GM12878 (cell line): ENCODE results near the gene CEBPG. TPM values are rescaled to one million over a fixed set of nuclear protein-coding genes. Genes with fewer than 3 reads are reported as not detected.

Experiments used
- ATAC-seq: fragments of 200-7000 bp; cut with Tn5 transposase; 3 replicates; pipeline ENCODE4 v1.9.1; 2020; ENCODE audit warnings: mild to moderate bottlenecking, moderate library complexity
- BruUV-seq: library from RNA; stranded (reverse); fragments of 400-500 nt; replicated peaks from 2 replicates; lab custom pipeline; 2021; lab: Mats Ljungman, UMichigan
- CTCF ChIA-PET: fragments of 300-600 bp; sonication (Branson Sonifier 250); formaldehyde crosslinking; extraction: SDS; loops from one replicate; lab custom pipeline; 2021; ENCODE audit warnings: inconsistent platforms; lab: Yijun Ruan, JAX
- POLR2A ChIA-PET: fragments of 350-600 bp; formaldehyde crosslinking; extraction: SDS; loops from one replicate; lab custom pipeline; 2021; ENCODE audit warnings: inconsistent platforms; lab: Charles Lee
- RAD21 ChIA-PET: fragments of 300-600 bp; sonication (Branson Sonifier 250); formaldehyde crosslinking; loops from one replicate; lab custom pipeline; 2023; ENCODE audit warnings: antibody characterized with exemption; ENCODE audit not compliant: unreplicated experiment; lab: Charles Lee
- SMC1A ChIA-PET: fragments of 300-600 bp; sonication (Branson Sonifier 250); formaldehyde crosslinking; loops from one replicate; lab custom pipeline; 2023; ENCODE audit not compliant: unreplicated experiment, uncharacterized antibody; lab: Charles Lee
- DNase-seq: peaks from one replicate; pipeline ENCODE4 v3.0.0-alpha.2; 2011; ENCODE audit warnings: low read depth, low spot score
- FAIRE-seq: peaks from 3 replicates; lab custom pipeline; 2011; peaks lifted over from hg19 to GRCh38; lab: Jason Lieb, UNC
- H2AFZ ChIP-seq: 2 replicates; pipeline ENCODE4 v1.6.0; 2011; ENCODE audit warnings: low read depth, low read length, control low read depth; ENCODE audit not compliant: control insufficient read depth
- H3K27ac ChIP-seq: 2 replicates; pipeline ENCODE4 v1.5.1; 2011; ENCODE audit warnings: control low read depth; ENCODE audit not compliant: control insufficient read depth, insufficient read depth
- H3K27me3 ChIP-seq, 2 experiments: replicated peaks in 1 of 2; 2 replicates each; pipeline versions ENCODE4 v1.6.0 to v1.6.1; 2011; ENCODE audit warnings: low read length in 1 of 2; ENCODE audit not compliant: control insufficient read depth in 2 of 2, insufficient read depth in 2 of 2
- H3K36me3 ChIP-seq, 2 experiments: 2 replicates each; pipeline ENCODE4 v1.5.1; 2011; ENCODE audit warnings: low read length in 1 of 2; ENCODE audit not compliant: control insufficient read depth in 2 of 2, insufficient read depth in 2 of 2
- H3K4me1 ChIP-seq: 2 replicates; pipeline ENCODE4 v1.6.1; 2011; ENCODE audit warnings: mild to moderate bottlenecking, low read length, moderate library complexity, mixed read lengths; ENCODE audit not compliant: control insufficient read depth, insufficient read depth
- H3K4me2 ChIP-seq: 2 replicates; pipeline ENCODE4 v1.6.0; 2011; ENCODE audit warnings: control low read depth; ENCODE audit not compliant: control insufficient read depth, insufficient read depth
- H3K4me3 ChIP-seq: fragments of 200-600 bp; sonication (generic); 2 replicates; pipeline ENCODE4 v1.5.1; 2016
- H3K79me2 ChIP-seq: 2 replicates; pipeline ENCODE4 v1.6.0; 2011; ENCODE audit warnings: low read length; ENCODE audit not compliant: control insufficient read depth, insufficient read depth
- H3K9ac ChIP-seq: 2 replicates; pipeline ENCODE4 v1.8.0; 2011; ENCODE audit warnings: low read length, control low read depth, mixed read lengths; ENCODE audit not compliant: control insufficient read depth, insufficient read depth
- H3K9me3 ChIP-seq: replicated peaks from 3 replicates; pipeline ENCODE4 v1.5.1; 2011; ENCODE audit warnings: mild to moderate bottlenecking, low read length; ENCODE audit not compliant: control insufficient read depth, insufficient read depth
- H4K20me1 ChIP-seq: 2 replicates; pipeline ENCODE4 v1.6.0; 2011; ENCODE audit not compliant: control insufficient read depth, insufficient read depth
- ATF3 ChIP-seq: IDR thresholded peaks from 2 replicates; pipeline ENCODE4 v1.6.1; 2011; ENCODE audit warnings: low read depth, mild to moderate bottlenecking, low read length, moderate library complexity, borderline replicate concordance; ENCODE audit errors: extremely low read depth
- BMI1 ChIP-seq: fragments of 450-650 bp; IDR thresholded peaks from 2 replicates; pipeline ENCODE4 v1.6.1; 2016; ENCODE audit warnings: mild to moderate bottlenecking, moderate library complexity, borderline replicate concordance
- CBX3 ChIP-seq: fragments of 200-600 bp; sonication (generic); IDR thresholded peaks from 2 replicates; pipeline ENCODE4 v1.6.1; 2016; ENCODE audit warnings: low read depth, borderline replicate concordance
- CBX5 ChIP-seq: sonication (generic); IDR thresholded peaks from 2 replicates; pipeline ENCODE4 v1.6.1; 2016; ENCODE audit warnings: low read depth, moderate library complexity, mild to moderate bottlenecking, inconsistent platforms
- CREM ChIP-seq: IDR thresholded peaks from 2 replicates; pipeline ENCODE4 v1.6.1; 2014; ENCODE audit warnings: antibody characterized with exemption, low read depth
- E2F8 ChIP-seq: fragments of 450-650 bp; IDR thresholded peaks from 2 replicates; pipeline ENCODE4 v1.6.1; 2018; ENCODE audit warnings: mild to moderate bottlenecking, low read depth, moderate library complexity; ENCODE audit not compliant: partially characterized antibody
- HDGF ChIP-seq: fragments of 450-650 bp; IDR thresholded peaks from 2 replicates; pipeline ENCODE4 v1.6.1; 2016; ENCODE audit warnings: antibody characterized with exemption
- IKZF1 ChIP-seq: fragments of 450-650 bp; conservative IDR thresholded peaks from 2 replicates; pipeline ENCODE4 v1.6.1; 2017; ENCODE audit warnings: antibody characterized with exemption, mild to moderate bottlenecking
- MTA2 ChIP-seq: fragments of 450-650 bp; IDR thresholded peaks from 2 replicates; pipeline ENCODE4 v1.6.1; 2016; ENCODE audit warnings: low read depth, mild to moderate bottlenecking, moderate library complexity
- RAD51 ChIP-seq: fragments of 450-650 bp; IDR thresholded peaks from 2 replicates; pipeline ENCODE4 v1.6.1; 2016; ENCODE audit warnings: moderate library complexity, mild to moderate bottlenecking, inconsistent platforms
- SUZ12 ChIP-seq: fragments of 200-600 bp; sonication (generic); IDR thresholded peaks from one replicate; pipeline ENCODE4 v1.6.1; 2018; ENCODE audit warnings: antibody characterized with exemption, mild to moderate bottlenecking; ENCODE audit not compliant: unreplicated experiment
- YBX1 ChIP-seq: fragments of 450-650 bp; IDR thresholded peaks from 2 replicates; pipeline ENCODE4 v1.6.1; 2016; ENCODE audit warnings: antibody characterized with exemption
- ZNF207 ChIP-seq: fragments of 450-650 bp; IDR thresholded peaks from 2 replicates; pipeline ENCODE4 v1.6.1; 2014; ENCODE audit warnings: antibody characterized with exemption, mild to moderate bottlenecking, borderline replicate concordance
- ZNF24 ChIP-seq: fragments of 450-650 bp; IDR thresholded peaks from 2 replicates; pipeline ENCODE4 v1.6.1; 2017; ENCODE audit warnings: antibody characterized with exemption, mild to moderate bottlenecking
- ZNF622 ChIP-seq: fragments of 450-650 bp; IDR thresholded peaks from 2 replicates; pipeline ENCODE4 v1.6.1; 2017; ENCODE audit warnings: mild to moderate bottlenecking, inconsistent platforms
- WGBS: methylation state at CpG from one replicate; pipeline ENCODE4 v1.1.6; 2016; ENCODE audit warnings: low lambda C conversion rate; ENCODE audit not compliant: insufficient replicate concordance, insufficient coverage; ENCODE audit errors: missing lambda C conversion rate; 5-methylcytosine and 5-hydroxymethylcytosine counted together
- in situ Hi-C: fragments of 300-500 bp; cut with MboI; formaldehyde crosslinking; loops from 9 replicates; pipeline ENCODE4 v1.14.3; 2018; ENCODE audit warnings: mixed read lengths
- intact Hi-C: fragments of 100-400 bp; cut with micrococcal nuclease; formaldehyde crosslinking; loops from one replicate; pipeline ENCODE4 v1.14.2; 2022; ENCODE audit not compliant: unreplicated experiment
- polyA plus RNA-seq, 11 experiments: library from polyadenylated mRNA; depleted of rRNA in 4 of 11; unstranded in 6 of 11; stranded (reverse) in 5 of 11; fragments of >200 nt; fragmentation: Nextera tagmentation in 4 of 11; fragmentation: Illumina TruSeq in 1 of 11; extraction: Ambion mirVana in 4 of 11; extraction: Trizol in 1 of 11; gene quantifications; 1 replicate in 1 of 11; 2 replicates in 10 of 11; pipeline versions ENCODE4 v1.2.1 to v1.2.3, GENCODE V29; 2011 to 2016; ENCODE audit warnings: inconsistent platforms in 2 of 11, missing spikeins in 2 of 11, low read depth in 1 of 11
- total RNA-seq, 4 experiments: library from RNA; depleted of rRNA in 3 of 4; stranded (reverse); fragments of >200 nt in 3 of 4; fragmentation: Illumina TruSeq in 1 of 4; extraction: Trizol in 1 of 4; gene quantifications; 2 replicates each; pipeline versions ENCODE4 v1.2.1 to v1.2.3, GENCODE V29; 2013 to 2021
- TF ChIP-seq, protein P1 (sequence below): fragments of 450-650 bp; conservative IDR thresholded peaks from 2 replicates; pipeline ENCODE4 v1.6.1; 2017; ENCODE audit warnings: mild to moderate bottlenecking, moderate library complexity

The CEBPG gene
- total and polyA plus RNA-seq, 10 of the 15 experiments (the other 5 are each of a cell fraction or from before 2014, with no cell fraction given): 5.2 to 22.4 (median 20.0) TPM

DNA sequence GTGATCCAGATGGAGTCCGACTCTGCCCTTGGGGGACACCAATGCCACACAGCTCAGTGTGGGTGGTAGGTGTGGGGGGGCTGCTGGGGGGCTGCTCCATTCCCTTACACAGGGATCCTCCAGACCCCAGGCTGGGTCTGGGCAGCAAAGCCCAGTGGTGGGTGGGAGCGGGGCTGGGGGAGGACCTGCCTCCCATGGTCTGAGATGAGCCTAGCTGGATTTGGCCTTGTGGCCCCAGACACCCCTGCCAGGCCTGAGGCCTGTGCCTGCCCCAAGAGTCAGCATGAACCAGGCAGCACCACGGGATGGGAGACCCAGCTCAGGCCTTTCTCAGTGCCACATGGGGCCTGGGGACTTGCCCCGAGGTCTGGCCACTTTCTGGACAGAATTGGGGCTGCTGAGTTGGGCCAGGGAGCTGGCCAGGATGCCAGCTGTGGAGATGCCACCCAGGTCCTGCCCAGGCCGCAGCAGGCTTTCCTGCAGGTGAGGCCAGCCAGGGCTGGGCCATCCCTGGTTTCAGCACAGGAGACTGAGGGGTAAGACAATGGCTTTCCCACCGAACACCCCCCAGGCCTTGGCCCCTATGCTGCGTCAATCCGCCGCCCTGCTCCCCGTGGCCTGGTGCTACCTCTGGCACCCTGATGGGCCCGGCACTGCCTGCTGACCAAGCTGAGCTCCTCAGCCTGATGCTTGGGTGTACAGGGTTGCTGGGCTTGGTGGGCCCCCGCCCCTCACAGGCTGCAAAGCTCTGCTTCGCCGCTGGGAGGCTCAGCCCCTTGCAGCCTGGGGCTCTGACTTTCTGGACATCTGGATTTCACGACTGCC is 24.2 kb downstream of the CEBPG start:
- no peak for DNase-seq
- SMC1A ChIA-PET: no interaction called here

More for the DNA sequence above, 24.2 kb downstream of the CEBPG start:
- ChIA-PET CTCF (interaction anchor here (1.9 kb wide), 1 partner anchor 163 kb away, joined by 6 read pairs; no protein-coding TSS in a partner anchor), RAD21 (no interaction called here)
- H3K27me3 ChIP-seq: no peaks in the 10 kb centered on the region
- no peaks in the 10 kb centered on the region for H4K20me1 ChIP-seq
- H3K4me3 ChIP-seq: no peak overlapping the region
- no peak overlapping the region for H3K4me2 ChIP-seq
- BruUV-seq: no TSS peak
- no peaks in the 10 kb centered on the region for H3K9me3 ChIP-seq
- in situ Hi-C loops (no loop called here), intact Hi-C loops (no loop called here)
- H3K36me3 ChIP-seq: no peaks in the 10 kb centered on the region
- TF ChIP-seq MTA2 (no peak), ZNF24 (no peak), RAD51 (no peak), YBX1 (no peak), ZNF622 (no peak), ATF3 (no peak), CBX5 (no peak), IKZF1 (no peak), CREM (no peak), CBX3 (no peak), HDGF (no peak), BMI1 (no peak), SUZ12 (no peak), ZNF207 (no peak), E2F8 (no peak)
- TF ChIP-seq, protein P1, sequence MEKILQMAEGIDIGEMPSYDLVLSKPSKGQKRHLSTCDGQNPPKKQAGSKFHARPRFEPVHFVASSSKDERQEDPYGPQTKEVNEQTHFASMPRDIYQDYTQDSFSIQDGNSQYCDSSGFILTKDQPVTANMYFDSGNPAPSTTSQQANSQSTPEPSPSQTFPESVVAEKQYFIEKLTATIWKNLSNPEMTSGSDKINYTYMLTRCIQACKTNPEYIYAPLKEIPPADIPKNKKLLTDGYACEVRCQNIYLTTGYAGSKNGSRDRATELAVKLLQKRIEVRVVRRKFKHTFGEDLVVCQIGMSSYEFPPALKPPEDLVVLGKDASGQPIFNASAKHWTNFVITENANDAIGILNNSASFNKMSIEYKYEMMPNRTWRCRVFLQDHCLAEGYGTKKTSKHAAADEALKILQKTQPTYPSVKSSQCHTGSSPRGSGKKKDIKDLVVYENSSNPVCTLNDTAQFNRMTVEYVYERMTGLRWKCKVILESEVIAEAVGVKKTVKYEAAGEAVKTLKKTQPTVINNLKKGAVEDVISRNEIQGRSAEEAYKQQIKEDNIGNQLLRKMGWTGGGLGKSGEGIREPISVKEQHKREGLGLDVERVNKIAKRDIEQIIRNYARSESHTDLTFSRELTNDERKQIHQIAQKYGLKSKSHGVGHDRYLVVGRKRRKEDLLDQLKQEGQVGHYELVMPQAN: no peak
- TF ChIP-seq, all 136 proteins: peak for 0
- Histone ChIP-seq H3K27ac (no peak overlapping the region), H3K79me2 (no peaks in the 10 kb centered on the region), H3K4me1 (no peaks in the 10 kb centered on the region), H3K9ac (no peak overlapping the region), H2AFZ (no peak overlapping the region)
- 67% methylated on average over 14 of the region's 15 CpGs for WGBS
- peak; percentile 53 for ATAC-seq
- no peak for FAIRE-seq
- POLR2A ChIA-PET: interaction anchor here (0.6 kb wide), 1 partner anchor 730 kb away, joined by 3 read pairs; no protein-coding TSS in a partner anchor
